Fibroblast of lung (primary cell): Measurements from ENCODE around the gene NFKBIE.

Experiments used
- EZH2 ChIP-seq: IDR thresholded peaks from 2 replicates; pipeline ENCODE4 v1.5.1; 2012; ENCODE audit warnings: low read length, control low read depth, mild to moderate bottlenecking; ENCODE audit errors: missing control alignments
- TF ChIP-seq, protein P1 (sequence below), 2 donors: IDR thresholded peaks in 1 of 2; conservative IDR thresholded peaks in 1 of 2; 1 replicate in 1 of 2; 2 replicates in 1 of 2; pipeline ENCODE4 v1.5.1; 2011 to 2012; ENCODE audit warnings: low read length in 2 of 2, control low read depth in 1 of 2, inconsistent platforms in 1 of 2, low read depth in 1 of 2, mild to moderate bottlenecking in 1 of 2

DNA sequence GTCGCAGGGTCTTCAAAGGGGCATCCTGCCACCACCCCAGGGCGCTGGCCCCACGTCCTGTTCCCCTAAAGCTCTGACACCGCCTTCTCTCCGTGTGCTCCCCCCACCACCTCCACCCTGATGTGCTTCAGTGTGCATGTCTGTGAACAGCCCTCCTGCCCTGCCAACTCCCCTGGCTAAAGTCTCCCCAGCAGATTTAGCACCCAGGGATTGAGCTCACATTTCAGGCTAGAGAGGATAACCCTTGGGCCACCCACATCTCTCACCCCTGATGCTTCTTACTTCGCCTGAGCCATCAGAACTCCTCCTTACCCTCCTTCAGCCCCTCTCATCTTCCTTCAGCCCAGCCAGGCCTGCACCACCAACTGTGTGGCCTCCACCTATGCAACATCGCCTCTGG is 12.4 kb upstream of the NFKBIE start:
- TF ChIP-seq, protein P1, sequence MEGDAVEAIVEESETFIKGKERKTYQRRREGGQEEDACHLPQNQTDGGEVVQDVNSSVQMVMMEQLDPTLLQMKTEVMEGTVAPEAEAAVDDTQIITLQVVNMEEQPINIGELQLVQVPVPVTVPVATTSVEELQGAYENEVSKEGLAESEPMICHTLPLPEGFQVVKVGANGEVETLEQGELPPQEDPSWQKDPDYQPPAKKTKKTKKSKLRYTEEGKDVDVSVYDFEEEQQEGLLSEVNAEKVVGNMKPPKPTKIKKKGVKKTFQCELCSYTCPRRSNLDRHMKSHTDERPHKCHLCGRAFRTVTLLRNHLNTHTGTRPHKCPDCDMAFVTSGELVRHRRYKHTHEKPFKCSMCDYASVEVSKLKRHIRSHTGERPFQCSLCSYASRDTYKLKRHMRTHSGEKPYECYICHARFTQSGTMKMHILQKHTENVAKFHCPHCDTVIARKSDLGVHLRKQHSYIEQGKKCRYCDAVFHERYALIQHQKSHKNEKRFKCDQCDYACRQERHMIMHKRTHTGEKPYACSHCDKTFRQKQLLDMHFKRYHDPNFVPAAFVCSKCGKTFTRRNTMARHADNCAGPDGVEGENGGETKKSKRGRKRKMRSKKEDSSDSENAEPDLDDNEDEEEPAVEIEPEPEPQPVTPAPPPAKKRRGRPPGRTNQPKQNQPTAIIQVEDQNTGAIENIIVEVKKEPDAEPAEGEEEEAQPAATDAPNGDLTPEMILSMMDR (conservative IDR thresholded peaks at IDR 0.05 in 1 of 2, IDR thresholded peaks at IDR 0.05 in 1 of 2; ENCODE audit: low read depth in 1 of 2, low read length in 2 of 2), result no peak
- no peak for TF ChIP-seq EZH2
